Activated T-helper 2 cell treated with anti-CD3 and anti-CD28 coated beads, Interferon-gamma antibody, Interleukin-2, Interleukin-4, amounts not matched to agents 10 μg/mL and 5 μg/mL and 100 μg/mL, durations not matched to agents 14 hours and 24 hours and 36 hours (primary cell): Measurements from ENCODE around the gene IFNLR1. TPM values are rescaled to one million over a fixed set of nuclear protein-coding genes. Genes with fewer than 3 reads are reported as not detected.

Experiments
- DNase-seq: peaks from one replicate; pipeline ENCODE4 v3.0.0; 2021; ENCODE audit warnings: low spot score
- H3K27ac Mint-ChIP-seq: one replicate; pipeline ENCODE4 v1.8.0; 2021; ENCODE audit warnings: mixed read lengths
- H3K27me3 Mint-ChIP-seq: one replicate; pipeline ENCODE4 v1.8.0; 2021; ENCODE audit warnings: low read depth, mixed read lengths
- H3K36me3 Mint-ChIP-seq: one replicate; pipeline ENCODE4 v1.8.0; 2021; ENCODE audit warnings: low read depth, mixed read lengths
- H3K4me1 Mint-ChIP-seq: one replicate; pipeline ENCODE4 v1.8.0; 2021; ENCODE audit warnings: low read depth, mixed read lengths
- H3K4me3 Mint-ChIP-seq: one replicate; pipeline ENCODE4 v1.8.0; 2021; ENCODE audit warnings: low read depth, mild to moderate bottlenecking, moderate library complexity, mixed read lengths
- H3K9me3 Mint-ChIP-seq: one replicate; pipeline ENCODE4 v1.8.0; 2021; ENCODE audit warnings: mixed read lengths
- intact Hi-C: fragments of 100-400 bp; cut with micrococcal nuclease; formaldehyde crosslinking; loops from one replicate; pipeline ENCODE4 v1.15.1; 2023
- total RNA-seq: library from RNA; stranded (reverse); gene quantifications from 2 replicates; pipeline ENCODE4 v1.2.3, GENCODE V29; 2022

Gene IFNLR1
- total RNA-seq, 1 donor from 2014 or later, result 6.5 TPM

- DNase-seq, result no peak
- Mint-ChIP-seq H3K9me3 (no peaks in the 10 kb centered on the region), H3K27ac (no peak overlapping the region), H3K4me3 (no peak overlapping the region), H3K27me3 (peaks cover 11% of the 10 kb centered on the region), H3K36me3 (no peaks in the 10 kb centered on the region), H3K4me1 (no peaks in the 10 kb centered on the region)
- intact Hi-C loops, result no loop called here
Observed at GRCh38 chr1:24119489-24119858, 67.6 kb downstream of the IFNLR1 start.

GRCh38 chr1:24118410-24119242 lies 68.5 kb downstream of the IFNLR1 start:
- no peak overlapping the region for H3K27ac Mint-ChIP-seq
- intact Hi-C loops, result no loop called here
- H3K4me3 Mint-ChIP-seq, result no peak overlapping the region
- no peaks in the 10 kb centered on the region for H3K4me1 Mint-ChIP-seq
- no peaks in the 10 kb centered on the region for H3K36me3 Mint-ChIP-seq
- H3K27me3 Mint-ChIP-seq, result peaks cover 14% of the 10 kb centered on the region
- no peaks in the 10 kb centered on the region for H3K9me3 Mint-ChIP-seq
- DNase-seq, result no peak

- Mint-ChIP-seq H3K27ac (no peak overlapping the region), H3K4me1 (no peaks in the 10 kb centered on the region), H3K27me3 (peaks cover 19% of the 10 kb centered on the region), H3K4me3 (no peak overlapping the region), H3K36me3 (no peaks in the 10 kb centered on the region), H3K9me3 (no peaks in the 10 kb centered on the region)
- intact Hi-C loops, result no loop called here
- no peak for DNase-seq
Observed at GRCh38 chr1:24117722-24118409, 69.2 kb downstream of the IFNLR1 start.

GRCh38 chr1:24117132-24117531 lies 70.0 kb downstream of the IFNLR1 start:
- intact Hi-C loops, result no loop called here

GRCh38 chr1:24114753-24115152 lies 72.3 kb downstream of the IFNLR1 start:
- H3K27ac Mint-ChIP-seq, result no peak overlapping the region
- intact Hi-C loops, result no loop called here
- peaks cover 26% of the 10 kb centered on the region for H3K27me3 Mint-ChIP-seq
- H3K4me3 Mint-ChIP-seq, result no peak overlapping the region
- no peak for DNase-seq
- peaks cover 3% of the 10 kb centered on the region for H3K4me1 Mint-ChIP-seq
- no peaks in the 10 kb centered on the region for H3K9me3 Mint-ChIP-seq
- H3K36me3 Mint-ChIP-seq, result no peaks in the 10 kb centered on the region

More at GRCh38 chr1:24117132-24117531, 70.0 kb downstream of the IFNLR1 start:
- Mint-ChIP-seq H3K36me3 (no peaks in the 10 kb centered on the region), H3K27me3 (peaks cover 21% of the 10 kb centered on the region), H3K9me3 (no peaks in the 10 kb centered on the region), H3K27ac (no peak overlapping the region), H3K4me3 (no peak overlapping the region), H3K4me1 (peaks cover 3% of the 10 kb centered on the region)
- no peak for DNase-seq

- no peak overlapping the region for H3K27ac Mint-ChIP-seq
- intact Hi-C loops, result loop anchor here (2.0 kb wide), 1 partner anchor 43 kb away; no protein-coding TSS in a partner anchor
- no peak overlapping the region for H3K4me3 Mint-ChIP-seq
- H3K36me3 Mint-ChIP-seq, result no peaks in the 10 kb centered on the region
- peaks cover 3% of the 10 kb centered on the region for H3K4me1 Mint-ChIP-seq
- no peaks in the 10 kb centered on the region for H3K9me3 Mint-ChIP-seq
- H3K27me3 Mint-ChIP-seq, result peaks cover 26% of the 10 kb centered on the region
- DNase-seq, result no peak
Observed at GRCh38 chr1:24113641-24114033, 73.5 kb downstream of the IFNLR1 start.

GRCh38 chr1:24111996-24112779 lies 74.9 kb downstream of the IFNLR1 start, which contains the start of gene MYOM3:
TSS of gene MYOM3 (minus strand) at chr1:24112135. CDS start at chr1:24108636, 3,499 bp downstream.
- intact Hi-C loops, result loop anchor here (2.0 kb wide), 1 partner anchor 41 kb away; no protein-coding TSS in a partner anchor
- Mint-ChIP-seq H3K27me3 (peaks cover 20% of the 10 kb centered on the region), H3K27ac (no peak within 1 kb of the TSS), H3K36me3 (no peaks in the 10 kb centered on the region), H3K4me1 (peaks cover 3% of the 10 kb centered on the region), H3K4me3 (no peak within 1 kb of the TSS), H3K9me3 (no peaks in the 10 kb centered on the region)
- peak; percentile 45 for DNase-seq

- peaks cover 18% of the 10 kb centered on the region for H3K27me3 Mint-ChIP-seq
- intact Hi-C loops, result no loop called here
- no peak overlapping the region for H3K27ac Mint-ChIP-seq
- no peak overlapping the region for H3K4me3 Mint-ChIP-seq
- no peaks in the 10 kb centered on the region for H3K36me3 Mint-ChIP-seq
- no peaks in the 10 kb centered on the region for H3K9me3 Mint-ChIP-seq
- no peak for DNase-seq
- H3K4me1 Mint-ChIP-seq, result peaks cover 3% of the 10 kb centered on the region
Observed at GRCh38 chr1:24111262-24111995, 75.7 kb downstream of the IFNLR1 start.

GRCh38 chr1:24110642-24111261 lies 76.3 kb downstream of the IFNLR1 start:
- no peak overlapping the region for H3K27ac Mint-ChIP-seq
- no peaks in the 10 kb centered on the region for H3K9me3 Mint-ChIP-seq
- no peak for DNase-seq
- H3K36me3 Mint-ChIP-seq, result no peaks in the 10 kb centered on the region
- H3K4me3 Mint-ChIP-seq, result no peak overlapping the region
- H3K27me3 Mint-ChIP-seq, result peaks cover 15% of the 10 kb centered on the region
- intact Hi-C loops, result no loop called here
- peaks cover 3% of the 10 kb centered on the region for H3K4me1 Mint-ChIP-seq

- intact Hi-C loops, result no loop called here
- Mint-ChIP-seq H3K4me1 (peaks cover 3% of the 10 kb centered on the region), H3K4me3 (no peak overlapping the region), H3K36me3 (no peaks in the 10 kb centered on the region), H3K27ac (no peak overlapping the region), H3K9me3 (no peaks in the 10 kb centered on the region), H3K27me3 (peaks cover 15% of the 10 kb centered on the region)
- no peak for DNase-seq
Observed at GRCh38 chr1:24109686-24110475, 77.2 kb downstream of the IFNLR1 start.

GRCh38 chr1:24109166-24109483 lies 78.0 kb downstream of the IFNLR1 start:
- Mint-ChIP-seq H3K4me3 (no peak overlapping the region), H3K4me1 (peaks cover 3% of the 10 kb centered on the region), H3K27ac (no peak overlapping the region), H3K36me3 (no peaks in the 10 kb centered on the region), H3K27me3 (peaks cover 15% of the 10 kb centered on the region), H3K9me3 (no peaks in the 10 kb centered on the region)
- intact Hi-C loops, result no loop called here
- no peak for DNase-seq
